MCF 10A (cell line): ENCODE data around the gene ABLIM2. TPM values are rescaled to one million over a fixed set of nuclear protein-coding genes. Genes with fewer than 3 reads are reported as not detected.

Experiments
- BruUV-seq: library from RNA; stranded (reverse); fragments of 400-500 nt; replicated peaks from 2 replicates; lab custom pipeline; 2021; lab: Mats Ljungman, UMichigan
- CTCF ChIA-PET: fragments of 300-600 bp; sonication (Branson Sonifier 250); formaldehyde crosslinking; extraction: SDS; loops from one replicate; lab custom pipeline; 2021; ENCODE audit warnings: antibody characterized with exemption, inconsistent platforms; lab: Yijun Ruan, JAX
- POLR2A ChIA-PET: fragments of 300-600, 350-650 bp; sonication (Branson Sonifier 250); formaldehyde crosslinking; extraction: SDS; loops from one replicate; lab custom pipeline; 2020; ENCODE audit warnings: antibody characterized with exemption, inconsistent platforms; lab: Yijun Ruan, JAX
- DNase-seq: peaks from one replicate; pipeline ENCODE4 v3.0.0-alpha.2; 2018; ENCODE audit not compliant: unreplicated experiment
- H3K27ac Mint-ChIP-seq: one replicate; pipeline ENCODE4 v1.8.0; 2022; ENCODE audit warnings: mild to moderate bottlenecking, low read depth, mixed read lengths; ENCODE audit not compliant: unreplicated experiment
- H3K27me3 Mint-ChIP-seq: one replicate; pipeline ENCODE4 v1.8.0; 2022; ENCODE audit warnings: mixed read lengths; ENCODE audit not compliant: insufficient read depth, unreplicated experiment
- H3K36me3 Mint-ChIP-seq: one replicate; pipeline ENCODE4 v1.8.0; 2022; ENCODE audit warnings: mild to moderate bottlenecking, moderate library complexity, mixed read lengths; ENCODE audit not compliant: insufficient read depth, unreplicated experiment
- H3K4me1 Mint-ChIP-seq: one replicate; pipeline ENCODE4 v1.8.0; 2022; ENCODE audit warnings: mixed read lengths; ENCODE audit not compliant: insufficient read depth, unreplicated experiment
- H3K4me3 Mint-ChIP-seq: one replicate; pipeline ENCODE4 v1.8.0; 2022; ENCODE audit warnings: mild to moderate bottlenecking, moderate library complexity, mixed read lengths; ENCODE audit not compliant: unreplicated experiment
- H3K9me3 Mint-ChIP-seq: one replicate; pipeline ENCODE4 v1.8.0; 2022; ENCODE audit warnings: mixed read lengths; ENCODE audit not compliant: unreplicated experiment
- CTCF ChIP-seq: fragments of 200-600 bp; IDR thresholded peaks from one replicate; pipeline ENCODE4 v1.8.0; 2022; ENCODE audit warnings: antibody characterized with exemption, mild to moderate bottlenecking; ENCODE audit not compliant: unreplicated experiment
- intact Hi-C: fragments of 100-400 bp; cut with micrococcal nuclease; formaldehyde crosslinking; loops from 2 replicates; pipeline ENCODE4 v1.14.1; 2022
- total RNA-seq: library from RNA; stranded (reverse); gene quantifications from 2 replicates; pipeline ENCODE4 v1.2.3, GENCODE V29; 2022

The ABLIM2 gene
- total RNA-seq, 1 experiment from 2014 or later: 5.3 TPM

- Mint-ChIP-seq H3K4me1 (peaks cover 9% of the 10 kb centered on the region), H3K36me3 (peaks cover 13% of the 10 kb centered on the region), H3K27me3 (peaks cover 17% of the 10 kb centered on the region), H3K27ac (no peak overlapping the region), H3K9me3 (peaks cover 11% of the 10 kb centered on the region), H3K4me3 (no peak overlapping the region)
- no TSS peak for BruUV-seq
- intact Hi-C loops: no loop called here
- TF ChIP-seq CTCF: no peak
- CTCF ChIA-PET: interaction anchor here (0.6 to 3.0 kb wide), 2 partner anchors 14 to 910 kb away, joined by 3 to 13 read pairs; no protein-coding TSS in a partner anchor
- POLR2A ChIA-PET: no interaction called here
- no peak for DNase-seq
Observed at GRCh38 chr4:8163026-8163425, 4.4 kb upstream of the ABLIM2 start.

GRCh38 chr4:8162625-8163024 lies 4.0 kb upstream of the ABLIM2 start:
- intact Hi-C loops: no loop called here
- no peak for DNase-seq
- Mint-ChIP-seq H3K4me1 (peaks cover 9% of the 10 kb centered on the region), H3K4me3 (no peak overlapping the region), H3K27me3 (peaks cover 17% of the 10 kb centered on the region), H3K27ac (no peak overlapping the region), H3K9me3 (peaks cover 11% of the 10 kb centered on the region), H3K36me3 (peaks cover 13% of the 10 kb centered on the region)
- CTCF ChIA-PET: no interaction called here
- no TSS peak for BruUV-seq
- POLR2A ChIA-PET: no interaction called here
- no peak for TF ChIP-seq CTCF

GRCh38 chr4:8160572-8160971 lies 2.0 kb upstream of the ABLIM2 start:
- no peak for TF ChIP-seq CTCF
- no peak overlapping the region for H3K27ac Mint-ChIP-seq
- CTCF ChIA-PET: no interaction called here
- H3K27me3 Mint-ChIP-seq: no peaks in the 10 kb centered on the region
- POLR2A ChIA-PET: no interaction called here
- peak overlapping the region; percentile 28 for H3K4me3 Mint-ChIP-seq
- intact Hi-C loops: no loop called here
- no peak for DNase-seq
- BruUV-seq: no TSS peak
- no peaks in the 10 kb centered on the region for H3K9me3 Mint-ChIP-seq
- peaks cover 9% of the 10 kb centered on the region for H3K4me1 Mint-ChIP-seq
- peaks cover 6% of the 10 kb centered on the region for H3K36me3 Mint-ChIP-seq

GRCh38 chr4:8160233-8160560 lies 1.6 kb upstream of the ABLIM2 start:
- H3K9me3 Mint-ChIP-seq: no peaks in the 10 kb centered on the region
- intact Hi-C loops: no loop called here
- TF ChIP-seq CTCF: no peak
- no peaks in the 10 kb centered on the region for H3K27me3 Mint-ChIP-seq
- no peak overlapping the region for H3K27ac Mint-ChIP-seq
- DNase-seq: no peak
- ChIA-PET POLR2A (no interaction called here), CTCF (interaction anchor here (0.6 to 0.9 kb wide), 2 partner anchors 16 to 242 kb away, joined by 3 to 4 read pairs; no protein-coding TSS in a partner anchor)
- H3K36me3 Mint-ChIP-seq: peaks cover 6% of the 10 kb centered on the region
- peaks cover 9% of the 10 kb centered on the region for H3K4me1 Mint-ChIP-seq
- H3K4me3 Mint-ChIP-seq: peak overlapping the region; percentile 95
- no TSS peak for BruUV-seq
